Panc1 (cell line): Measurements from ENCODE around the gene MDFI. TPM values are rescaled to one million over a fixed set of nuclear protein-coding genes. Genes with fewer than 3 reads are reported as not detected.

Source experiments
- ATAC-seq: fragments of 200-7000 bp; cut with Tn5 transposase; 2 replicates; pipeline ENCODE4 v1.9.1; 2020; ENCODE audit warnings: mild to moderate bottlenecking, moderate library complexity
- BruUV-seq: library from RNA; stranded (reverse); fragments of 400-500 nt; replicated peaks from 2 replicates; lab custom pipeline; 2021; lab: Mats Ljungman, UMichigan
- CTCF ChIA-PET: fragments of 300-600 bp; sonication (Branson Sonifier 250); formaldehyde crosslinking; loops from one replicate; lab custom pipeline; 2022; ENCODE audit warnings: antibody characterized with exemption; lab: Charles Lee
- POLR2A ChIA-PET: fragments of 300-600 bp; sonication (Branson Sonifier 250); formaldehyde crosslinking; loops from one replicate; lab custom pipeline; 2022; ENCODE audit warnings: antibody characterized with exemption; lab: Charles Lee
- DNase-seq: peaks from one replicate; pipeline ENCODE4 v3.0.0-alpha.2; 2010; ENCODE audit warnings: low read depth, low spot score
- H3K27ac ChIP-seq: 2 replicates; pipeline ENCODE4 v1.5.1; 2011; ENCODE audit warnings: mild to moderate bottlenecking, low read length, inconsistent platforms
- H3K27me3 ChIP-seq: fragments of 200-500 bp; sonication (Bioruptor generic); 2 replicates; pipeline ENCODE4 v1.6.0; 2014; ENCODE audit warnings: low read length, inconsistent platforms; ENCODE audit not compliant: control insufficient read depth, insufficient read depth
- H3K36me3 ChIP-seq: fragments of 200-500 bp; sonication (Bioruptor generic); 2 replicates; pipeline ENCODE4 v1.5.1; 2014; ENCODE audit warnings: inconsistent platforms, mild to moderate bottlenecking, low read length, moderate library complexity; ENCODE audit not compliant: control insufficient read depth, insufficient read depth
- H3K4me1 ChIP-seq: 2 replicates; pipeline ENCODE4 v1.5.1; 2011; ENCODE audit warnings: inconsistent platforms, mild to moderate bottlenecking, low read length, moderate library complexity; ENCODE audit not compliant: control insufficient read depth, insufficient read depth
- H3K4me3 ChIP-seq, 2 experiments: 2 replicates each; pipeline ENCODE4 v1.5.1; 2011 to 2012; ENCODE audit warnings: low read depth in 2 of 2, low read length in 2 of 2, mild to moderate bottlenecking in 2 of 2, inconsistent platforms in 1 of 2, moderate library complexity in 1 of 2
- H3K9me3 ChIP-seq: fragments of 200-500 bp; sonication (Bioruptor generic); 2 replicates; pipeline ENCODE4 v1.5.1; 2014; ENCODE audit warnings: low read depth, mild to moderate bottlenecking, inconsistent platforms, low read length, moderate library complexity; ENCODE audit not compliant: control insufficient read depth, insufficient read depth
- CTCF ChIP-seq: fragments of 450-650 bp; IDR thresholded peaks from 2 replicates; pipeline ENCODE4 v1.5.1; 2017; ENCODE audit warnings: mild to moderate bottlenecking
- POLR2AphosphoS5 ChIP-seq: IDR thresholded peaks from 2 replicates; pipeline ENCODE4 v1.6.1; 2012; ENCODE audit warnings: mild to moderate bottlenecking, low read depth, low read length, moderate library complexity
- REST ChIP-seq, 2 experiments: IDR thresholded peaks; 2 replicates each; pipeline ENCODE4 v1.6.1; 2011 to 2012; ENCODE audit warnings: low read depth in 2 of 2, control low read depth in 1 of 2, low read length in 1 of 2, mild to moderate bottlenecking in 1 of 2, moderate library complexity in 1 of 2; ENCODE audit not compliant: insufficient read depth in 1 of 2
- SIN3A ChIP-seq: IDR thresholded peaks from 2 replicates; pipeline ENCODE4 v1.6.1; 2012; ENCODE audit warnings: low read depth, mild to moderate bottlenecking, low read length, moderate library complexity, borderline replicate concordance; ENCODE audit not compliant: insufficient read depth
- TCF7L2 ChIP-seq: IDR thresholded peaks from 2 replicates; pipeline ENCODE4 v1.6.1; 2011; ENCODE audit warnings: mild to moderate bottlenecking, low read depth, low read length, inconsistent platforms
- in situ Hi-C: cut with HindIII; loops from 2 replicates; pipeline ENCODE4 v1.10.0; 2016; ENCODE audit warnings: low sequenced_read_pairs, low pct_unique_long_range_greater_than_20kb
- intact Hi-C: fragments of 100-400 bp; cut with micrococcal nuclease; formaldehyde crosslinking; loops from one replicate; pipeline ENCODE4 v1.10.0; 2022; ENCODE audit not compliant: unreplicated experiment
- total RNA-seq: library from RNA; stranded (reverse); gene quantifications from one replicate; pipeline ENCODE4 v1.2.1, GENCODE V29; 2021; ENCODE audit not compliant: unreplicated experiment

MDFI gene
- total RNA-seq, 1 experiment from 2014 or later = 0.54 TPM

GRCh38 chr6:41650120-41650519 is 11.9 kb downstream of the MDFI start:
- DNase-seq (no peak), ATAC-seq (no peak)
- H3K4me3 ChIP-seq = no peak overlapping the region
- intact Hi-C loops = no loop called here
- no peaks in the 10 kb centered on the region for H3K9me3 ChIP-seq
- in situ Hi-C loops = no loop called here
- H3K36me3 ChIP-seq = no peaks in the 10 kb centered on the region
- ChIA-PET POLR2A (no interaction called here), CTCF (interaction anchor here (0.6 to 1.2 kb wide), 3 partner anchors 48 to 412 kb away, joined by 5 to 6 read pairs (median 6); no protein-coding TSS in a partner anchor)
- no peak overlapping the region for H3K27ac ChIP-seq
- TF ChIP-seq CTCF (no peak), SIN3A (no peak), REST (IDR thresholded peaks at IDR 0.05; ENCODE audit: insufficient read depth in 1 of 2, low read depth in 2 of 2, low read length in 1 of 2) (no peak), TCF7L2 (no peak), POLR2AphosphoS5 (no peak)
- no peaks in the 10 kb centered on the region for H3K27me3 ChIP-seq
- BruUV-seq = no TSS peak
- H3K4me1 ChIP-seq = peaks cover 3% of the 10 kb centered on the region; the same call in 1 of the 2 replicates

GRCh38 chr6:41651246-41651961 is 13.1 kb downstream of the MDFI start:
- Histone ChIP-seq H3K9me3 (no peaks in the 10 kb centered on the region), H3K4me3 (no peak overlapping the region), H3K4me1 (peaks cover 5% of the 10 kb centered on the region), H3K36me3 (no peaks in the 10 kb centered on the region), H3K27me3 (no peaks in the 10 kb centered on the region), H3K27ac (no peak overlapping the region)
- in situ Hi-C loops (no loop called here), intact Hi-C loops (no loop called here)
- TF ChIP-seq REST (IDR thresholded peaks at IDR 0.05; ENCODE audit: insufficient read depth in 1 of 2, low read depth in 2 of 2, low read length in 1 of 2) (no peak), SIN3A (no peak), POLR2AphosphoS5 (no peak), TCF7L2 (no peak), CTCF (no peak)
- DNase-seq (no peak), ATAC-seq (no peak)
- POLR2A ChIA-PET = no interaction called here
- CTCF ChIA-PET = interaction anchor here (0.6 to 1.2 kb wide), 3 partner anchors 11 to 49 kb away, joined by 3 to 6 read pairs (median 5); no protein-coding TSS in a partner anchor
- no TSS peak for BruUV-seq
